GM23338 (cell line): ENCODE results near the gene DDA1. TPM values are rescaled to one million over a fixed set of nuclear protein-coding genes. Genes with fewer than 3 reads are reported as not detected.

ENCODE experiments used
- ATAC-seq: fragments of 200-7000 bp; cut with Tn5 transposase; 3 replicates; pipeline ENCODE4 v1.9.1; 2020
- DNase-seq: peaks from one replicate; pipeline ENCODE4 v3.0.0-alpha.2; 2015; ENCODE audit warnings: low spot score
- H2AFZ ChIP-seq: fragments of 200-600 bp; sonication (generic); 2 replicates; pipeline ENCODE4 v1.8.0; 2016; ENCODE audit warnings: antibody characterized with exemption, mild to moderate bottlenecking, moderate library complexity
- H3F3A ChIP-seq: fragments of 200-600 bp; sonication (generic); replicated peaks from 2 replicates; pipeline ENCODE4 v1.8.0; 2017; ENCODE audit warnings: antibody characterized with exemption, mixed run types, low read depth
- H3K27ac ChIP-seq: fragments of 200-600 bp; sonication (generic); 2 replicates; pipeline ENCODE4 v1.6.1; 2016; ENCODE audit warnings: low read depth
- H3K27me3 ChIP-seq: fragments of 200-600 bp; sonication (generic); 2 replicates; pipeline ENCODE4 v1.8.0; 2016; ENCODE audit warnings: mild to moderate bottlenecking, mixed run types, moderate library complexity; ENCODE audit not compliant: insufficient read depth
- H3K36me3 ChIP-seq: fragments of 200-600 bp; sonication (generic); 2 replicates; pipeline ENCODE4 v1.8.0; 2016; ENCODE audit warnings: mild to moderate bottlenecking; ENCODE audit not compliant: insufficient read depth
- H3K4me1 ChIP-seq: fragments of 200-600 bp; sonication (generic); 2 replicates; pipeline ENCODE4 v1.8.0; 2016; ENCODE audit warnings: mild to moderate bottlenecking, moderate library complexity; ENCODE audit not compliant: insufficient read depth
- H3K4me2 ChIP-seq: fragments of 200-600 bp; sonication (generic); 2 replicates; pipeline ENCODE4 v1.7.1; 2017; ENCODE audit warnings: mixed run types
- H3K4me3 ChIP-seq: fragments of 200-600 bp; sonication (generic); 2 replicates; pipeline ENCODE4 v1.6.1; 2016; ENCODE audit warnings: mixed run types
- H3K79me2 ChIP-seq: fragments of 200-600 bp; sonication (generic); replicated peaks from 2 replicates; pipeline ENCODE4 v1.8.0; 2017; ENCODE audit warnings: mild to moderate bottlenecking; ENCODE audit not compliant: insufficient read depth
- H3K9me2 ChIP-seq: fragments of 200-600 bp; sonication (generic); 2 replicates; pipeline ENCODE4 v1.8.0; 2017; ENCODE audit not compliant: insufficient read depth
- H4K20me1 ChIP-seq: fragments of 200-600 bp; sonication (generic); replicated peaks from 2 replicates; pipeline ENCODE4 v1.8.0; 2017; ENCODE audit warnings: mild to moderate bottlenecking; ENCODE audit not compliant: insufficient read depth
- H3K27ac Mint-ChIP-seq: 2 replicates; pipeline ENCODE4 v1.8.0; 2020; ENCODE audit warnings: inconsistent platforms, mild to moderate bottlenecking, moderate library complexity, mixed read lengths
- H3K27me3 Mint-ChIP-seq: 3 replicates; pipeline ENCODE4 v1.8.0; 2022; ENCODE audit warnings: low read depth, mild to moderate bottlenecking, moderate library complexity, mixed read lengths, inconsistent platforms; ENCODE audit not compliant: insufficient read depth, poor library complexity
- H3K36me3 Mint-ChIP-seq: 3 replicates; pipeline ENCODE4 v1.8.0; 2021; ENCODE audit warnings: low read depth, mild to moderate bottlenecking, inconsistent platforms, moderate library complexity, mixed read lengths
- H3K4me1 Mint-ChIP-seq: 3 replicates; pipeline ENCODE4 v1.8.0; 2020; ENCODE audit warnings: mild to moderate bottlenecking, inconsistent platforms, mixed read lengths
- H3K4me3 Mint-ChIP-seq: 3 replicates; pipeline ENCODE4 v1.8.0; 2021; ENCODE audit warnings: moderate library complexity, mild to moderate bottlenecking, inconsistent platforms, mixed read lengths
- H3K9me3 Mint-ChIP-seq: 3 replicates; pipeline ENCODE4 v1.8.0; 2020; ENCODE audit warnings: moderate library complexity, mild to moderate bottlenecking, inconsistent platforms, mixed read lengths
- CREB1 ChIP-seq: fragments of 250-450 bp; sonication (Bioruptor Pico); IDR thresholded peaks from 2 replicates; pipeline ENCODE4 v1.5.0; 2020; ENCODE audit warnings: low read depth, mild to moderate bottlenecking, moderate library complexity
- CTCF ChIP-seq, 2 experiments: fragments of 200-600 bp in 1 of 2; sonication (generic) in 1 of 2; conservative IDR thresholded peaks; 2 replicates each; pipeline versions ENCODE4 v1.5.1 to v1.6.1; 2016 to 2017; ENCODE audit warnings: antibody characterized with exemption in 2 of 2, low read depth in 2 of 2, mild to moderate bottlenecking in 2 of 2, moderate library complexity in 1 of 2
- ETS1 ChIP-seq: IDR thresholded peaks from 2 replicates; pipeline ENCODE4 v1.6.1; 2016; ENCODE audit warnings: antibody characterized with exemption
- EZH2 ChIP-seq: fragments of 200-600 bp; sonication (generic); IDR thresholded peaks from one replicate; pipeline ENCODE4 v1.8.0; 2017; ENCODE audit warnings: antibody characterized with exemption, mild to moderate bottlenecking, low read depth; ENCODE audit not compliant: unreplicated experiment
- JUNB ChIP-seq: IDR thresholded peaks from one replicate; pipeline ENCODE4 v1.6.1; 2016; ENCODE audit warnings: antibody characterized with exemption; ENCODE audit not compliant: unreplicated experiment
- POLR2AphosphoS5 ChIP-seq: IDR thresholded peaks from 2 replicates; pipeline ENCODE4 v1.6.1; 2016; ENCODE audit warnings: antibody characterized with exemption, low read depth
- REST ChIP-seq: IDR thresholded peaks from one replicate; pipeline ENCODE4 v1.6.1; 2018; ENCODE audit warnings: antibody characterized with exemption; ENCODE audit not compliant: unreplicated experiment
- STAT1 ChIP-seq: IDR thresholded peaks from one replicate; pipeline ENCODE4 v1.6.1; 2016; ENCODE audit warnings: antibody characterized with exemption; ENCODE audit not compliant: unreplicated experiment
- ZNF114 ChIP-seq: fragments of 250-450 bp; sonication (Bioruptor Pico); IDR thresholded peaks from 2 replicates; pipeline ENCODE4 v1.5.0; 2020; ENCODE audit warnings: mild to moderate bottlenecking, moderate library complexity
- ZNF331 ChIP-seq: fragments of 250-450 bp; sonication (Bioruptor Pico); IDR thresholded peaks from 2 replicates; pipeline ENCODE4 v1.5.0; 2020; ENCODE audit warnings: low read depth, mild to moderate bottlenecking, moderate library complexity
- ZNF462 ChIP-seq: fragments of 250-450 bp; sonication (Bioruptor Pico); IDR thresholded peaks from 2 replicates; pipeline ENCODE4 v1.5.0; 2020; ENCODE audit warnings: mild to moderate bottlenecking, moderate library complexity
- polyA plus RNA-seq: library from polyadenylated mRNA; unstranded; fragments of >200 nt; fragmentation: Nextera tagmentation; extraction: Ambion mirVana; gene quantifications from 2 replicates; pipeline ENCODE4 v1.2.1, GENCODE V29; 2016
- total RNA-seq: library from RNA; depleted of rRNA; stranded (reverse); fragments of >200 nt; shearing (Covaris generic); gene quantifications from 2 replicates; pipeline ENCODE4 v1.2.3, GENCODE V29; 2014

DDA1 gene
- total and polyA plus RNA-seq, 2 experiments from 2014 or later: 34.6 to 107 TPM

GRCh38 chr19:17306285-17306714, 3.1 kb upstream of the DDA1 start (continued):
- TF ChIP-seq REST: no peak
- no peak for TF ChIP-seq ZNF114 (CRISPR knock-in tag)
- TF ChIP-seq EZH2: no peak
- TF ChIP-seq CTCF (conservative IDR thresholded peaks at IDR 0.05; ENCODE audit: low read depth in 2 of 2): no peak
- TF ChIP-seq ETS1: no peak
- TF ChIP-seq ZNF331 (CRISPR knock-in tag): no peak
- no peak for TF ChIP-seq JUNB

- peaks cover 38% of the 10 kb centered on the region for H3K4me1 Mint-ChIP-seq
- H3K4me3 Mint-ChIP-seq: peak overlapping the region; percentile 95
- H3K4me2 ChIP-seq: no peak overlapping the region
- ATAC-seq (no peak), DNase-seq (no peak)
- peaks cover 29% of the 10 kb centered on the region for H3K27me3 Mint-ChIP-seq
- no peaks in the 10 kb centered on the region for H3K27me3 ChIP-seq
- H4K20me1 ChIP-seq: peaks cover 16% of the 10 kb centered on the region
- no peak overlapping the region for H3K27ac ChIP-seq
- H3K27ac Mint-ChIP-seq: peak overlapping the region; percentile 32; the same call in 1 of the 2 replicates
- H3K4me3 ChIP-seq: no peak overlapping the region
- H3K9me2 ChIP-seq: no peaks in the 10 kb centered on the region
- H3K9me3 Mint-ChIP-seq: no peaks in the 10 kb centered on the region; the same call in 1 of the 3 replicates
- H3K36me3 ChIP-seq: no peaks in the 10 kb centered on the region
- peaks cover 35% of the 10 kb centered on the region for H3K79me2 ChIP-seq
- peaks cover 37% of the 10 kb centered on the region for H3F3A ChIP-seq
- H3K4me1 ChIP-seq: peaks cover 34% of the 10 kb centered on the region
- peaks cover 15% of the 10 kb centered on the region; the same call in 2 of the 3 replicates for H3K36me3 Mint-ChIP-seq
- no peak overlapping the region for H2AFZ ChIP-seq
- TF ChIP-seq ZNF331 (CRISPR knock-in tag): no peak
- TF ChIP-seq ZNF462 (CRISPR knock-in tag): no peak
- no peak for TF ChIP-seq ZNF114 (CRISPR knock-in tag)
- TF ChIP-seq EZH2: no peak
- TF ChIP-seq CREB1: no peak
- TF ChIP-seq ETS1: no peak
- no peak for TF ChIP-seq STAT1
- TF ChIP-seq POLR2AphosphoS5: no peak
These were observed 1.4 kb upstream of the DDA1 start for GRCh38 chr19:17307876-17308377.
